ENCODE measurements around the gene ADH7.
A peak's percentile ranks its signal among the peaks of the same experiment; 100 is the strongest.

Gene ADH7

GRCh38 chr4:99414401-99414800 lies 20.7 kb downstream of the ADH7 start:
- TF ChIP-seq CTCF (IDR thresholded peaks at IDR 0.05), result no peak

- TF ChIP-seq CTCF (IDR thresholded peaks at IDR 0.05), result no peak
Observed at GRCh38 chr4:99413140-99413539, 22.0 kb downstream of the ADH7 start.

- TF ChIP-seq CTCF (IDR thresholded peaks at IDR 0.05), result no peak
Observed at GRCh38 chr4:99411041-99411440, 24.1 kb downstream of the ADH7 start.

- TF ChIP-seq CTCF (IDR thresholded peaks at IDR 0.05), result no peak
Observed at GRCh38 chr4:99410075-99410474, 25.1 kb downstream of the ADH7 start.

DNA sequence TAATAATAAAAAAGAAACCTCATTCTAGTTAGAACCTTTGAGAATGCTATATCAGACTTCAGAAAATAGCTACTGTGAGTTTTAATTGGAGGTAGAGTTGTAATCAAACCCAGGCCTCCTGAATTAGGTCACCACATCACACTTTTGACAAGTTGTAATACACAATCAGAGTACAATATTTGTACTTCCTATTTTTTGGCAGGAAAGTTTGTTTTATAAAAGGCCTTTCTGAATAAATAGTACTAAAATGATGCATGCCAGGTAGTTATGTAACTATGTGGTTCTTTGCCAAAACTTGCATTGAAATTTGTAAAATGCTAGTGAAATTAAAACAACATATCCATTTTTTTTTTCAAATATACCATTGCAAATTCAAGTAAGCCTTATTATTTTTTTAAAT lies 26.8 kb downstream of the ADH7 start:
- no peak for TF ChIP-seq CTCF (IDR thresholded peaks at IDR 0.05)

- peak; percentile 81 for TF ChIP-seq CTCF (IDR thresholded peaks at IDR 0.05)
Observed at GRCh38 chr4:99405433-99406115, 29.6 kb downstream of the ADH7 start.

DNA sequence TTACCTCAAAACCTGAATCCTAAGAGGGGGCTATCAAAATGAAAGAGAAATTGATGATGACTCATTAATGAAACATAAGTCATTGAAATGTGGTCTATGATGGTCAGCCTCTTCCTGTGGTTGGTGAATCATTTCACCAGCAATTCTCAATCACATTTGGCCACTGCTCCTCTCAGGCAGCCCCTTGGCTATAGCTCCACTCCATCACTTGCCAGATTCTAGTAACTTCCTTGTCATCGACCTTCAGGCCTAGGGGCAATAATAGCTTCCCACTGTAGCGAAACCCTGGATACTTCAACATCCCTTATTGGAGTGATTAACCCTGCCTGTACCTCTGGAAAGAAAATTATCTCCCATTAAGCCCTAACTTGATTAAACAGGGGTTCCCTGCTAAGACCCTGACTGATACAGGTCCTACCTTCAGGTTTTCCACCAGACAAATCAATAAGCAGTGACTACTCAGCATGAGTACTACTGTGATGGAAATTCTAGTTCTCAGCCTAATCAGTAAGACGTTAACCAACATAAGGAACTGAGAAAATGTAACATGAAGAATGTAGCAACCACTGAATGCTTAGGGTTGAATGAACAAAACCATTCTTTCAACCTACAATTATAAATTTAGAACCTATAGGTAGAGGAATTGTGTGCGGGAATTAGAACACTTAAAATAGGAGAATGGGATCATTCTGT lies 30.4 kb downstream of the ADH7 start:
- no peak for TF ChIP-seq CTCF (IDR thresholded peaks at IDR 0.05)
